ENCODE results near the gene KRTAP5-3.

DNA sequence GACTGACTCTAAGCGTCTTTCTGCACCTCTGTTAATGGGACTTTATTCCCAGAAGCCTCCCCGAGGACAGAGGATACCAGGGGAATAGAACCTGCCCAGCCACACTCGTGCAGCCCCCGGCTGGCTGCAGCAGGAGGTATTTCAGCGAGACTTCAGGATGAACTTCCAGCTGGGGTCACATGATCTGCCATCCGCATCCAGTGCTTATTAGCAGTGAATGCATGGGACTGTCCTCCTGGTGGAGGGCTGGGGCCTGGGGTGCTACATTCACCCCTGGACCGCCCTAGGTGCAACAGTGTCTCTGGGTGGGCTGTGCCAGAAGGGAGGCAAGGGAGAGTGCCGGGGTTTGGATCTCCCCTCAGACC is 37.8 kb downstream of the KRTAP5-3 start:
- TF ChIP-seq, protein P1, sequence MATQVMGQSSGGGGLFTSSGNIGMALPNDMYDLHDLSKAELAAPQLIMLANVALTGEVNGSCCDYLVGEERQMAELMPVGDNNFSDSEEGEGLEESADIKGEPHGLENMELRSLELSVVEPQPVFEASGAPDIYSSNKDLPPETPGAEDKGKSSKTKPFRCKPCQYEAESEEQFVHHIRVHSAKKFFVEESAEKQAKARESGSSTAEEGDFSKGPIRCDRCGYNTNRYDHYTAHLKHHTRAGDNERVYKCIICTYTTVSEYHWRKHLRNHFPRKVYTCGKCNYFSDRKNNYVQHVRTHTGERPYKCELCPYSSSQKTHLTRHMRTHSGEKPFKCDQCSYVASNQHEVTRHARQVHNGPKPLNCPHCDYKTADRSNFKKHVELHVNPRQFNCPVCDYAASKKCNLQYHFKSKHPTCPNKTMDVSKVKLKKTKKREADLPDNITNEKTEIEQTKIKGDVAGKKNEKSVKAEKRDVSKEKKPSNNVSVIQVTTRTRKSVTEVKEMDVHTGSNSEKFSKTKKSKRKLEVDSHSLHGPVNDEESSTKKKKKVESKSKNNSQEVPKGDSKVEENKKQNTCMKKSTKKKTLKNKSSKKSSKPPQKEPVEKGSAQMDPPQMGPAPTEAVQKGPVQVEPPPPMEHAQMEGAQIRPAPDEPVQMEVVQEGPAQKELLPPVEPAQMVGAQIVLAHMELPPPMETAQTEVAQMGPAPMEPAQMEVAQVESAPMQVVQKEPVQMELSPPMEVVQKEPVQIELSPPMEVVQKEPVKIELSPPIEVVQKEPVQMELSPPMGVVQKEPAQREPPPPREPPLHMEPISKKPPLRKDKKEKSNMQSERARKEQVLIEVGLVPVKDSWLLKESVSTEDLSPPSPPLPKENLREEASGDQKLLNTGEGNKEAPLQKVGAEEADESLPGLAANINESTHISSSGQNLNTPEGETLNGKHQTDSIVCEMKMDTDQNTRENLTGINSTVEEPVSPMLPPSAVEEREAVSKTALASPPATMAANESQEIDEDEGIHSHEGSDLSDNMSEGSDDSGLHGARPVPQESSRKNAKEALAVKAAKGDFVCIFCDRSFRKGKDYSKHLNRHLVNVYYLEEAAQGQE (IDR thresholded peaks at IDR 0.05; ENCODE audit: insufficient read depth in 1 of 2, low read depth in 2 of 2, low read length in 2 of 2) = no peak
- TF ChIP-seq POLR2AphosphoS5 (IDR thresholded peaks at IDR 0.05; ENCODE audit: low read depth, low read length) (no peak), SIN3A (IDR thresholded peaks at IDR 0.05; ENCODE audit: borderline replicate concordance, insufficient read depth, low read length) (no peak)
